SU-DHL-6 (cell line): ENCODE data around the gene HTR4.

Source experiments
- H2AFZ ChIP-seq: fragments of 200-600 bp; sonication (generic); 2 replicates; pipeline ENCODE4 v1.6.1; 2014; ENCODE audit warnings: low read depth, mild to moderate bottlenecking, moderate library complexity, mixed read lengths, antibody characterized with exemption, low read length; ENCODE audit not compliant: severe bottlenecking
- H3F3A ChIP-seq: fragments of 200-600 bp; shearing (Covaris generic); 2 replicates; pipeline ENCODE4 v1.6.0; 2016; ENCODE audit warnings: antibody characterized with exemption, mild to moderate bottlenecking; ENCODE audit not compliant: insufficient read depth
- H3K27ac ChIP-seq: fragments of 200-600 bp; sonication (generic); 2 replicates; pipeline ENCODE4 v1.5.1; 2016; ENCODE audit warnings: low read depth, mild to moderate bottlenecking, low read length, moderate library complexity, mixed read lengths
- H3K27me3 ChIP-seq: fragments of 200-600 bp; sonication (generic), shearing (Covaris generic); 2 replicates; pipeline ENCODE4 v1.6.0; 2014; ENCODE audit warnings: mild to moderate bottlenecking, low read length
- H3K36me3 ChIP-seq: fragments of 200-600 bp; sonication (generic); 2 replicates; pipeline ENCODE4 v1.6.1; 2014; ENCODE audit warnings: mild to moderate bottlenecking, low read length, mixed read lengths
- H3K4me2 ChIP-seq: fragments of 300-600, 200-600 bp; shearing (Covaris generic), sonication (generic); 2 replicates; pipeline ENCODE4 v1.6.0; 2014; ENCODE audit warnings: low read length, low read depth, mild to moderate bottlenecking; ENCODE audit not compliant: poor library complexity, severe bottlenecking
- H3K4me3 ChIP-seq: fragments of 200-600 bp; sonication (generic); 2 replicates; pipeline ENCODE4 v1.5.1; 2014; ENCODE audit warnings: antibody characterized with exemption, low read length, mild to moderate bottlenecking, mixed read lengths; ENCODE audit not compliant: insufficient read depth, poor library complexity, severe bottlenecking
- H3K79me2 ChIP-seq: fragments of 200-600 bp; sonication (generic); 2 replicates; pipeline ENCODE4 v1.6.1; 2014; ENCODE audit warnings: mild to moderate bottlenecking, low read length, moderate library complexity; ENCODE audit not compliant: insufficient read depth
- H3K9ac ChIP-seq: fragments of 200-600 bp; sonication (generic); 2 replicates; pipeline ENCODE4 v1.7.0; 2014; ENCODE audit warnings: mild to moderate bottlenecking, low read length
- H3K9me2 ChIP-seq: fragments of 200-600 bp; sonication (generic); replicated peaks from 2 replicates; pipeline ENCODE4 v1.6.1; 2014; ENCODE audit warnings: low read length; ENCODE audit not compliant: insufficient read depth
- H3K9me3 ChIP-seq: fragments of 200-600 bp; sonication (generic); 2 replicates; pipeline ENCODE4 v1.6.1; 2014; ENCODE audit warnings: low read length, mixed read lengths; ENCODE audit not compliant: insufficient read depth
- H4K20me1 ChIP-seq: fragments of 200-600 bp; sonication (generic); 2 replicates; pipeline ENCODE4 v1.6.1; 2014; ENCODE audit warnings: low read depth, mild to moderate bottlenecking, antibody characterized with exemption, low read length, moderate library complexity, mixed read lengths
- EZH2phosphoT487 ChIP-seq: fragments of 200-600 bp; sonication (generic), shearing (Covaris generic); conservative IDR thresholded peaks from 2 replicates; pipeline ENCODE4 v1.6.1; 2018; ENCODE audit warnings: mild to moderate bottlenecking, antibody characterized with exemption, low read length, moderate library complexity, mixed read lengths
- TF ChIP-seq, protein P1 (sequence below): fragments of 200-600 bp; sonication (generic); IDR thresholded peaks from one replicate; pipeline ENCODE4 v1.5.1; 2017; ENCODE audit warnings: antibody characterized with exemption, mild to moderate bottlenecking, low read length, moderate library complexity; ENCODE audit not compliant: insufficient read depth, poor library complexity, severe bottlenecking

HTR4 gene

DNA sequence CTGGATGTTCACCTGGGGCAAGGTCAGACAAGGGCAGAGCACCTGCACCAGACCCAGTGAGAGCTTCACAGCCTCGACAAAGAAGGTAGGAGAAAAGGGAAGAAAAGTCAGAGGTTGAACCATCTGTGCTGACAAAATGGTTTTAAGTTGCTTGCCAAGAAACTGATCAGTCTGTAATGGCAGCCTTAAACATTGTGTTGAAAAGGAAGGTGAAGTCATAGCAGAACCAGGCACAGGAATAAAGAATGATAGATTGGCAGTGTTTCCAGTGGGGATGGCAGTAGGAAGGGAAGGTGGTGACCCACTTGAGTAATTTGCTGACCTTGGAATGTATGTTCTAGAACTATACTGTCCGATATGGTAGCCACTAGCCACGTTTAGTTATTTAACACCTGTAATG lies 34.2 kb downstream of the HTR4 start:
- H3K36me3 ChIP-seq: no peaks in the 10 kb centered on the region
- no peaks in the 10 kb centered on the region for H3F3A ChIP-seq
- no peaks in the 10 kb centered on the region for H3K27me3 ChIP-seq
- no peaks in the 10 kb centered on the region for H3K79me2 ChIP-seq
- TF ChIP-seq EZH2phosphoT487: no peak
- TF ChIP-seq, protein P1, sequence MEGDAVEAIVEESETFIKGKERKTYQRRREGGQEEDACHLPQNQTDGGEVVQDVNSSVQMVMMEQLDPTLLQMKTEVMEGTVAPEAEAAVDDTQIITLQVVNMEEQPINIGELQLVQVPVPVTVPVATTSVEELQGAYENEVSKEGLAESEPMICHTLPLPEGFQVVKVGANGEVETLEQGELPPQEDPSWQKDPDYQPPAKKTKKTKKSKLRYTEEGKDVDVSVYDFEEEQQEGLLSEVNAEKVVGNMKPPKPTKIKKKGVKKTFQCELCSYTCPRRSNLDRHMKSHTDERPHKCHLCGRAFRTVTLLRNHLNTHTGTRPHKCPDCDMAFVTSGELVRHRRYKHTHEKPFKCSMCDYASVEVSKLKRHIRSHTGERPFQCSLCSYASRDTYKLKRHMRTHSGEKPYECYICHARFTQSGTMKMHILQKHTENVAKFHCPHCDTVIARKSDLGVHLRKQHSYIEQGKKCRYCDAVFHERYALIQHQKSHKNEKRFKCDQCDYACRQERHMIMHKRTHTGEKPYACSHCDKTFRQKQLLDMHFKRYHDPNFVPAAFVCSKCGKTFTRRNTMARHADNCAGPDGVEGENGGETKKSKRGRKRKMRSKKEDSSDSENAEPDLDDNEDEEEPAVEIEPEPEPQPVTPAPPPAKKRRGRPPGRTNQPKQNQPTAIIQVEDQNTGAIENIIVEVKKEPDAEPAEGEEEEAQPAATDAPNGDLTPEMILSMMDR: no peak
- no peaks in the 10 kb centered on the region for H3K9me3 ChIP-seq
- H3K4me2 ChIP-seq: no peak overlapping the region
- no peaks in the 10 kb centered on the region for H4K20me1 ChIP-seq
- H3K9ac ChIP-seq: no peak overlapping the region
- H3K4me3 ChIP-seq: no peak overlapping the region
- H2AFZ ChIP-seq: no peak overlapping the region
- no peaks in the 10 kb centered on the region for H3K9me2 ChIP-seq
- no peak overlapping the region for H3K27ac ChIP-seq

DNA sequence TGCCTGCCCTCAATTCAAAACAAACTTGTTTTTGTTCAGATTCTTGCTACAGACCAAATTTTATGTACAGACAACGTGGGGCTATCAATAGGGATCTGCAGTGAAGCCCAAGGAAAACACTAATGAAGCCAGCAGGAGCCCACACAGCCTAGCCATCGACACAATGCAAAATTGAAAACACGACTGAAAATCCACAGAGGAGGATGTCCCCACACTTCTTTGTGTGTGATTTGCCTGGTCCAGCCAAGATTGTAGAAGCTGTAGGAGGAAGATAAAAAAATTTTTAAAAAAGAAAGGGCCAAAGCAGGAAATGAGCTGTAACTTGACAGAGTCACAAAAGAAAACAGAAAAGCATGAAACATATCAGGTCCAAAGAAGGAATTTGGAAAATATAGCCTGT lies 34.8 kb downstream of the HTR4 start:
- H3K4me3 ChIP-seq: no peak overlapping the region
- H3K9ac ChIP-seq: no peak overlapping the region
- H3K9me3 ChIP-seq: no peaks in the 10 kb centered on the region
- no peaks in the 10 kb centered on the region for H4K20me1 ChIP-seq
- H3F3A ChIP-seq: no peaks in the 10 kb centered on the region
- H3K9me2 ChIP-seq: no peaks in the 10 kb centered on the region
- H3K4me2 ChIP-seq: no peak overlapping the region
- H3K27ac ChIP-seq: no peak overlapping the region
- H2AFZ ChIP-seq: no peak overlapping the region
- H3K79me2 ChIP-seq: no peaks in the 10 kb centered on the region
- H3K36me3 ChIP-seq: no peaks in the 10 kb centered on the region
- H3K27me3 ChIP-seq: no peaks in the 10 kb centered on the region
- no peak for TF ChIP-seq EZH2phosphoT487
- TF ChIP-seq, protein P1: no peak

DNA sequence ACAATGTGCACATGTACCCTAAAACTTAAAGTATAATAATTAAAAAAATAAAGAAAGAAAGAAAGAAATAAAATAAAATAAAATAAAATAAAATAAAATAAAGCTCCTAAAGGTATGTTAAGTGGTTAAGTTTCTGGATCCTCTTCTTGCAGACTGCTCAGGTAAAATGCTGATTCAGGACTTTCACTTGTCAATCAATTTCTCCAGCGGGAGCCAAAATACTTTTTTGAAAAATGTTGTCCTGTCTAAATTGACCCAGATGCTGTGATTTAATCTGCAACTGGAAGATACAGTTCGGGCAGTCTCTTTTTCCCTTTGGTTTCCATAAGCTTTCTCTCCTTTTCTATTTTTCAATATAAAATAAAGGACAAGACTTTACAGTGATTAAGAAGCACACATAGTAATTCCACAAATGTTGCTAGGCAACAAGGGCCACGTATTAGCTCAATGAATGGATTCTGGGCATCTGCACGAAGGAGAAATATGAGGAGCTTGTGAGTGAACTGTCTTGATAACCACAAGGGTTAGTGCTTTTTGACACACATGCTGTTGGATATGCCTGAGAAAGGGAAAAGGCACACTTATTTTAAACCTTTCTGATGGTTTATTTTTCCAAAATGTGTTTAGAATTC lies 38.6 kb downstream of the HTR4 start:
- H3K27ac ChIP-seq: no peak overlapping the region
- H3K79me2 ChIP-seq: no peaks in the 10 kb centered on the region
- H4K20me1 ChIP-seq: no peaks in the 10 kb centered on the region
- no peaks in the 10 kb centered on the region for H3K9me3 ChIP-seq
- H3K9ac ChIP-seq: no peak overlapping the region
- no peak overlapping the region for H2AFZ ChIP-seq
- TF ChIP-seq, protein P1: no peak
- TF ChIP-seq EZH2phosphoT487: no peak
- no peak overlapping the region for H3K4me3 ChIP-seq
- no peaks in the 10 kb centered on the region for H3K27me3 ChIP-seq
- H3K9me2 ChIP-seq: no peaks in the 10 kb centered on the region
- H3K4me2 ChIP-seq: no peak overlapping the region
- H3K36me3 ChIP-seq: no peaks in the 10 kb centered on the region
- no peaks in the 10 kb centered on the region for H3F3A ChIP-seq
